Myocyte (in vitro differentiated cells): ENCODE results near the gene KRTAP10-5. TPM values are rescaled to one million over a fixed set of nuclear protein-coding genes. Genes with fewer than 3 reads are reported as not detected.
A peak's percentile ranks its signal among the peaks of the same experiment; 100 is the strongest.
"Not testable (repeated sequence)": the region's sequence is repeated elsewhere in the genome, so short reads cannot be mapped to it uniquely, and the experiment has no call there.

ENCODE experiments used
- DNase-seq: peaks from one replicate; pipeline ENCODE4 v3.0.0-alpha.2; 2012; ENCODE audit warnings: low read depth
- total RNA-seq: library from RNA; depleted of rRNA; stranded (reverse); fragments of >200 nt; gene quantifications from 2 replicates; pipeline ENCODE4 v1.2.3, GENCODE V29; 2014

The KRTAP10-5 gene
- total RNA-seq, 1 donor from 2014 or later = not detected

DNA sequence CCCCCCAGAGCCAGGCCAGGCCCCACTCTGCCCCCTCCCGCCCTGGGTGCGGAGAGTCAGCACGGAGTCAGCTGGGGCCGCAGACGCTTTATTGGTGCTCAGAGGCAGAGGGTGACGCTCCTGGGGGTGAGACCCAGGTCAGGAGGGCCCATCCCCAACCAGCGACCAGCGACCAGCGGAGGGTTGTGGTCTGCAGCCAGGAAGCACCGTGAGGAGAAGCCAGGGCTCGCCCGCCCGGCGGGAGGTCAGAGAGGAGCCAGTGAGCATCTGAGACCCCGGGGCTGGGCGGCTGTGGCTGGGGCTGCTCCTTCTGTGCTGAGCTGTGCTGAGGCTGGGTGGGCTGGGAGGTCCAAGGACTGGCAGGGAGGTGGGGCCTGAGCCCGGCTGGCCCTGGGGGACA lies 30.1 kb downstream of the KRTAP10-5 start:
- DNase-seq = not testable (repeated sequence)

DNA sequence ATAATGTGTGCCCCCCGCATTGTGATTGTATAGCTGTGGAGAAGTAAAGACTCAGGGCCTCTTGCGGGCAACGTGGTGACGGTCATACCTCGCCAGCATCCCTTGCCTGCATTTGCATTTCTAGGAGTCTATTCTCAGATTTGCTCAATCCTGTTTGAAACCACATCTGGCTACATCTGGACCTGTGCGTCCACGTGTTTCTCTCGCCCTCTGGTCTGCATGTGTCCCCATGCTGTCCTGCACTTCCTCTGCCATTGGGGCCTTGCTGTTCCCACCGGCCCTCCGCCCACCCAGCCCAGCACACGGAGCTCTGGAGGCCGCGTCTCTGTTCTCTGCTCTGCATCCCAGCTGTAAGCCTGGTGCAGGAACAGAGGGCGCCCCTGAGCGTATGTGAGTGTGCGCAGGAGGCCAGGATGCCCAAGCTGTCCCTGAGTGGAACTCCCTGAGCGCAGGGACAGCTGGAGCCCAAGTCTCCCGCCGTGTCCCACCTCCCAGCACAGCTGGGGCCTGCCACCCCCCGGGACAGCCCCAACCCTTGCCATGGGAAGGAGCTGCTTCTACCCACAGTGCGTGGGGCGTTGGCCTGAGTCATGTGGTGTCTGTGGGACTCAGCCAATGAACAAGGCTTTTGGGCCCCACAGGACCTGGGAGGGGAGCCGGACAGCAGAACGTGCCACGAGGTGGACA lies 30.7 kb downstream of the KRTAP10-5 start:
- DNase-seq = peak; percentile 2

DNA sequence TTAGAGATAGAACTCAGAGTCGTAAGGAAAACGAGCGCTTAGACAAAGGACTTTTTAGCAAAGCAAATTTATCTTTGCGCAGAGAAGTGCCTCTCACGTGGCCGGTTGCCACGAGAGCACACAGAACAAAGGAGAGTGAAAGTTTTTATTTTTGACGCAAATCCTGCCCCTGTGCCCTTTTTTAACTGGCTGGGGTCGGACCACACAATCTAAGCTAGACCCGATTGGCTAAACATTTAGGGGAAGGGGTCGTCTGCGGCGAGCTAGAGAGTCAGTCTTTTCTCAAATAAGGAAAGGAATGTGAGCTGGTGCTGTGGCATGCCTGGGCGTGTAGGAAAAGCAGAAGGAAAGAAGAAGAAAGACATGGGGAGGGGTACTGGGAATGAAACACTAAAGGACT lies 31.5 kb downstream of the KRTAP10-5 start:
- no peak for DNase-seq

DNA sequence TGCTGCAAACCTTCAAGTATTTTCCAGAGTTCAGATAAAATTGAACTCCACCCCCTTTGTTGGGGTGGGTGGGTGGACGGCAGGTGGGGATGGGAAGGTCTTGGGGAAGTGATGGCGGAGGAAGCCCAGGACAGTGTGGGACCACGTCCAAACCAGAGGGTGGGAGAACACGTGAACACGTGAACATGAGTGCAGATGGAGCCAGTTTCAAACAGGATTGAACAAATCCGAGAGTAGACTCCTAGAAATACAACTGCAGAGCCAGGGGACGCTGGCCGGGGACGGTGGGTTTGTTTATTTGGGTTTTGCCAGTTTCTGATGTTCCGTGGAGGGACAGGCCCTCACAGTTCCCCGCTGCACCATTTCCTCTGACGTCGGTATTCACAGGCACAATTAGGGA lies 32.0 kb downstream of the KRTAP10-5 start:
- DNase-seq = no peak

DNA sequence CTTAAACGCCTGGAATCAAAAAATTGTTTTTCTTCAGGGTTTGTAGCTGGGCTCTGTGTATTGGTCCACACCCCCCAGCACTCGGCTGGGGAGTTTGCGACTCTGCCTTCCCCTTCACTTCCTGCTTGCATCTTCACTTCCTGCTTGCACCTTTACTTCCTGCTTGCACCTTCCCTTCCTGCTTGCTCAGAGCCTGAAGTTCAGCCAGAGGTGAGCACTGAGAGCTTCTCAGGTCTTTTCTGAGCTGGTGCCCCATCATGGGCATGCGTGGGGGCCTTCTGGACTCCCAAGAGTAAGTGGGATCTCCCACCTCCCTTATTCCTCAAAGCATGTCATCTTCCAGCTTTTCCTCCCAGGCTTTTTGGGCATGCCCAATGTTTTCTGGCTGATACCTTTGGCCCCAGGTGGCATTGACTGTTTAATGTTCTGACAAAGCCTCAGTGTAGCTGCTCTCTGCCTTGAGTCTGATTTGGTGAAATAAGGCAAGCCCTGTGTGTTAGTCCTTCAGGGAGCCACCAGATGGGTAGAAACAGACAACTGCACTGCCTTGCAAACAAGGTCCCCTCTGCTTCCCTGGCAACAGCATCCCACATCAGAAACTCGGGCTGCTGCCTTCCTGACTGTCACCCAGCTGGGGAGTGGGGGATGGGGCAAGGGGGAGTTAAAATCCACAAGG lies 32.6 kb downstream of the KRTAP10-5 start:
- no peak for DNase-seq

DNA sequence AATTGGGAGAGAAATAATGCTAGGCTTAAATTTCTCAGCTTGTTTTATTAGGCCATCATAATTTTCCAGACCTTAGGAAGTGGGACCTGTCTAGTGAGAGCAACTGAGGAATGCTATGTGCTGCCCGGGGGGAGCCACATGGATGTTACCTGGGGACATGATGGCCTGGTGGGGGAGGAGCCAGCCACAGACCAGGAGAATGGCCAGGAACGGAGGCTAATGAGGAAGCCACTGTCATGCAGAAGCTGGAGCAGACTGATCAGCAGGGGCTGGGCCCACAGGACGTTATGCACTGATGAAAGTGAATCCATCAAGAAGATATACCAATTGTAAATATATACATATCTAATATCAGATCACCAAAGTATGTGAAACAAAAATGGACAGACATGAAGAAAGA lies 35.8 kb downstream of the KRTAP10-5 start:
- no peak for DNase-seq

DNA sequence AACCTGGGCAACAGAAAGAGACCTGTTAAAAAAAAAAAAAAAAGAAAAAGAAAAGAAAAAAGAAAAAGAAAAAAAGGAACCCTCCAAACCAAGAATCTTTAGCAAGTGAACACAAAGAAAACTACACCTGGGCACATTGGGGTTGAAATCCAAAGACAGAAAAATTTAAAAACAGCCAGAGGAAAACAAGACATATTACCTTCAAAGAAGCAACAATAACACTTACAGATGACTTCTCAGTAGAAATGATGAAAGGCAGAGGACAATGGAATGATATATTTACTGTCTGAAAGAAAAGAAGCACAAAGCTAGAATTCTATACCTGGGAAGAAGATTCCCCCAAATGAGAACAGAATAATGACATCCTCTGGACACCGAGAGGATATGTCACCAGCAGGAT lies 37.7 kb downstream of the KRTAP10-5 start:
- no peak for DNase-seq

DNA sequence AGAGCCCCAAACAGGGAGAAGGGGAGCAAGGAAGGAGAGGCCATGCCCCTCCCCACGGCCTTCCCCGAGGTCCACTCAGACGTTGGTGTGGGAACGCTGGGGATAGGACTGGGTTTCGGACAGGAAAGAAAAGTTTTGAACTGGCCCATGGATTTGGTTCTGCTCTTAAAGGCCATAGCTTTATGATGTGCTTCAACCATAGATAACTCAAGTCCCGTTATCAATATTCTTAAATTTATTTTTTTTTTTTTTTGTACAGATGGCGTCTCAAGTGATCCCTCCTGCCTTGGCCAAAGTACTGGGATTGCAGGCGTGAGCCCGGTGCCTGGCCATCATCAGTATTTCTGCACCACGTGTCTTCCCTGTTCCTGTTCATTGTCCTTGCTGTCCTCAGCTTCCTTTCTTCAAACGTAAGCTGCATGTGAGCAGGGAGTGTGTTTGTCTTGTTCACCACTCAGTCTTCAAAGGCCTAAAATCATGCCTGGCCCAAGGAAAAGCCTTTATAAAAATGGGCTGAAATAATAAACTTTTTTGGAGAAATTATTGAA lies 39.6 kb downstream of the KRTAP10-5 start:
- DNase-seq = no peak

DNA sequence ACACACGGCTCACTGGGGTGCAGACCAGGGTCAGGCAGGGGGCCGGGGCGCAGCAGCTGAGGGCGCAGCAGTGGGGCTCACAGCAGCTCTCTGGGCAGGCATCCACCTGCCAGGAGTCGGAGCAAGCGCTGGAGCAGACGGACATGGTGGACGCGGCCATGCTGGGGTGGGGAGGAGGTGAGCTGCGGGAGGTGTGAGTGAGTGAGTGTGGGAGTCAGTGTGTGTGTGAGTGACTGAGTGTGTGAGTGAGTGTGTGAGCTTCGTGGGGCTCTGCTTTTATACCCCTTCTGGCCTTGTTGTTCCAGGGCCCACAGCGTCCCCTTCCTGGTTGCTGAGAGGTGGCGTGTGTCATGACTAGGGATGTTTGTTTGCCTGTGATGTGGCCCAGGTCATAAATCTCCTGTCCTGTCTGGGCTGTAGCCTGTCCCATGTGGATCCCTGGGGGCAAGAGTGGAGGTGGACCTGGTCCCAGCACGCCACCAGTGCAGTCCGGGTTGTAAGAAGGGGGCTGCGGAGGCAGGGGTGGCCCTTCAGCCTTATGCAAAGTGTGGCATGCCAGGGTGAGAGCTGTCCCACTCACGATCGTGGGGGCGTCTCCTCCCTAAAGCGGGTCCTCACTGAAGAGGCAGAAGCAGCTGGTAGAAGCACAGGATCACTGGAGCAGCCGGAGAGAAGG lies 40.3 kb downstream of the KRTAP10-5 start, which contains the start of gene KRTAP10-1:
TSS of gene KRTAP10-1 (minus strand) at position 205 of the 676 bp plus-strand sequence. CDS start at position 160, 45 bp downstream.
- DNase-seq = no peak

DNA sequence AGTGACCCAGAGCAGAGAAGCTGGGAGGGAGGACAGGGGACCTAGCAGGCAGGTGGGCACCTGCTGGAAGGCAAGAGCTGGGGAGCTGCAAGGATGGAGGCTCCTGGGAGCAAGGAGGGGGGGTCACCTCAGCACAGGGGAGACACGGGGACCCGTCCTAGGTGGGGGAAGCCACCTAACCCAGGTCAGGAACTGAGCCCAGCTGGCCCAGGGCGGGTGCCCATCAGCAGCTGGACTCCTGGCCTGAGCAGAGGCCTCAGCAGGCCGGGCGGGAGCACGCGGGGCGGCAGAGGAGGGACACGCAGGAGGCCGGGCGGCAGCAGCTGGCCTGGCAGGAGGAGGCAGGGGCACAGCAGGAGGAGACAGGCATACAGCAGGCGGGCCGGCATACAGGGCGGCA lies 41.4 kb downstream of the KRTAP10-5 start:
- DNase-seq = no peak

DNA sequence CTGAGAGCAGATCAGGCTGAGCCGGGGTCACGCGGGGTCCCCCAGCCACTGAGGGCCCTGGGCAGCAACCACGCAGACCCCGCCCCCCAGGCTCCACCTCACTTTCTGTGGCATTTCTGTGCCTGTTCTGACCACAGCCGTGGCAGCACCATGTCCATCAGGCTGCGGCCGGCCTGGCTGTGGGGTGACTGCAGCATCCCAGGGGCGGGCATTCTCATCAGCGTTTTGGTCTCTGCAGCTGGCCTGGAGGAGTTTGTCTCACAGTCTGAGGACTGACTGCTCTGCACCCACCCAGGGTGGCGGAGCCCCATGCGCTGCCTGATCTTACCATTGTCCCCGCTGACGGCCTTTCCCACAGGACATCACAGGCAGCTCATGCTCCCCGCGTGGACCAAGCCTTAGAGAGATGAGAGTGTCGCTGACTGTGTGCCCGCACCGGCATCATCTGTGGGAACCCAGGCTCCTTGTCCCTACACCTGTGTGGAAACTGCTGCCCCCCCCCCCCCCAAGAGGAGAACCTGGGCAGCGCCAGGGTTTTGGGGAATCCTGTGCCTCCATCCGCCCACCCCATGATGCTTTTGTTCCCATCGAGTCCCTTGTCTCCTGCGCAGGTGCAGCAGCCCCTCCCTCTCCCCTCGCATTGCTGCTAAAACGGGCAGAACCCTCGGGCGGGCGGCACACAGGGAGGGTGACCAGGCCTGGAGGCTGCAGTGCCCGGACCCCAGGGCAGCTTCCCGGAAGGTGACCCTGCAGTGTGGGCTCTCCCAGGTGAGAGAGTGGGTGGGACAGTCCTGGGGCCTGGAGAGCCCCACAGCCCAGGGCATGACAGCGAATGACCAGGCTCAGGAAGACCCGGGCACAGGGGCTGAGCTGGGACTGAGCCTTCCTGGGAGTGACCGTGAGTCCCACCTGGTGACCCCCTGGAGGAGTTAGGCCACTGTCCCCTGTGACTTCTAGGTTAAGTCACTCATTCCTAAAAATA lies 42.2 kb downstream of the KRTAP10-5 start:
- DNase-seq = no peak

DNA sequence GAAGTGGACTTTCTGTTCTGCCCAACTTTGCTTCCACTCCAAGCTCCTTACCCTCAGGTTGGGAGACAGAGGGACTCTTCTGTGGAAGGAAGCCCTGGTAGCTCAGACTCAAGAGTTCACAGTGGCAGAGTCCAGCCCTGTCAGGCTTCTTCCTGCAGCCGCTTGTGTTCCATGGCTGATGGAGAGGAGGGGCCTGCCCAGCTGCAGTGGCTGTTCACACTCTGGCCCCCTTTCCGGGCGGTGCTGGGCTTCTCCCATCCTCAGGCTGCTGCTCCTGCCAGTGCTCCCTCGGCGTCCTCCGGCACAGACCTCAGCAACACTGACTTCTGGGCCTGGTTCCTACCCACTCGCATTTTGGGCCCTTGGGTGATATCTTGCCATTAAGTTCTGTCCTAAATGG lies 44.4 kb downstream of the KRTAP10-5 start:
- no peak for DNase-seq

DNA sequence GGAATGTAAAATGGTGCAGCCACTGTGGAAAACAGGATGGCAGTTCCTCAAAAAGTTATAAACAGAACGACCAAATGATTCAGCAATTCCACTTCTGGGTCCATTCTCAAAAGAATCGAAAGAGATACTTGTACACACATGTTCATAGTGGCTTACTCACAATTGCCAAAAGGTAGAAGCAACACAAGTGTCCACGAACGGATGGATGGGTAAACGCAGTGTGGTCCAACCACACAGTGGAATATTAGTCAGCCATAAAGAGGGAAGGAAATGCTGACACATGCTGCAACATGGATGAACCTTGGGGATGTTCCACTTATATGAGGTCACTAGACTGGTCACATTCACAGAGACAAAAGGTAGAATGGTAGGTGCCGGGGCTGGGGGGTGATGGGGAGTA lies 45.7 kb downstream of the KRTAP10-5 start:
- DNase-seq = no peak

DNA sequence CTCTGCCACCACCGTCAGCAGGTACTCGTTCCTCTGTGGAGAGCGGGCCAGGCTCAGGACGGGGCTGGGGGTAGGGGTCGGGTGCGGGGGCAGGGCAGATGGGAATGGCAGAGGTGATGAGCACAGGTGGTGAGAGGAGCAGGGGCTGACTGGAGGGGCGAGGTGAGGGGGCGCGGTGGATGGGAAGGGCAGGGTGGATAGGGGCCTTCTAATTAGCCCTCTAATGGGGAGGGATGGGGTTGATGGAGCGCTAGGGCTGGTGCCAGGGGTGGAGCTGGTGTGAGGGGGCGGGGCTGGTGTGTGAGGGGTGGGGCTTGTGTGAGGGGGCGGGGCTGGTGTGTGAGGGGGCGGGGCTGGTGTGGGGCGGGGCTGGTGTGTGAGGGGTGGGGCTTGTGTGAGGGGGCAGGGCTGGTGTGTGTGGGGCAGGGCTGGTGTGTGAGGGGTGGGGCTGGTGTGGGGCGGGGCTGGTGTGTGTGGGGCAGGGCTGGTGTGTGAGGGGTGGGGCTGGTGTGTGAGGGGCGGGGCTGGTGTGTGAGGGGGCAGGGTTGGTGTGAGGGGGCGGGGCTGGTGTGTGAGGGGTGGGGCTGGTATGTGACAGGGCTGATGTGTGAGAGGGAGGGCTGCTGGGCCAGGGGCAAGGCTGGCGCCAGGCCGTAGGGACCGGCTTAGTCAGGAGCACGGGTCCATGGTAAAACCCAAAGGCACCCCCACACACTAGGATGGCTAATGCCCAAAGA lies 46.3 kb downstream of the KRTAP10-5 start:
- DNase-seq = no peak

DNA sequence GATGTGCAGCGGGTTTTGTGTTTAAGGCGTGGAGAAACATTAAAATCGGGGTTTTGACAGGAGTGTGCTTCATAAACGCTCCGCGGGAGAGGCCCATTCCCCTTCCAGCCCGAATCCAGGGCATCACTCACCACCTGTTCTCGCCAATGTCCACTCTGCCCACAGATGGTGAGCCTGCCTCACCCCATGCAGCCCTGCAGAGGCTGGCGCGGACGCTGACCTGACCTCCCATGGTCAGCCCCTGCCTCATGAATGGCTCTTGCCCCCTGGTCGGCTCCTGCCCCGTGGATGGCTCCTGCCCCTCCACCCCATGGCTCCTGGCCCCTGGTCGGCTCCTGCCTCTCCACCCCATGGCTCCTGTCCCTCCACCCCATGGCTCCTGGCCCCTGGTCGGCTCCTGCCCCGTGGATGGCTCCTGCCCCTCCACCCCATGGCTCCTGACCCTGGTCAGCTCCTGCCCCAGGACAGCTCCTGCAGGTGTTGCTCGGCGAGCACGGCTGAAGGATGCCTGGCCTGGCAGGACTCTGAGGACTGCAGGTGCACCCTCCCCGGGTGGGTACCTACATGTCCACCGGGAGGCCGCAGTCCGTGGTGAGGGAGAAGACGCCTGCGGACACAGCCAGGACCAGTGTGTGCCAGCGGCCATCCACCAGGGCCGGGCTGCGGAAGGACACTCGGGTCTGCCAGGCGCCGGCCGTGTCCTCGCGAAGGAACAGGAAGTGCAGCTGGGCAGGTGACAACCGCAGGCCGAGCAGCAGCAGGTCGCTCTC lies 47.1 kb downstream of the KRTAP10-5 start:
- no peak for DNase-seq

DNA sequence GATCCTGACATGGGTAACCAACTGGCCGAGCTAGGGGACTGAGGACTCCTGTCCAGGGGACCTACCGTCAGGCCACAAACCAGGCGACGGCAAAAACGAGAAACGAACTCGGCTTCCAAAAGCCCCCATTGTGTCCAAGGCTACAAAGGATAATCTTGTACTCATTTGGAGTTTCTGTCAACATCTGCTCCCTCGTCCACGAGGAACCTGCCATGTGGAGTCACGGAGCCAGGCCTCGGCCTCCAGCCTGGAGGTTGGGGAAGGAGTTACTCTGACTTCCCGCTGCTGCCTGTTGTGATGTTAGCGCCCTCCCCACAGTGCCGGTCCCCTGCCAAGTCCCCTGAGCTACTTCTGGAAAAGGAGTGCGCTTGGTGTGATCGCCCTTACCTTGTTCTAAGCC lies 47.7 kb downstream of the KRTAP10-5 start:
- DNase-seq = no peak

DNA sequence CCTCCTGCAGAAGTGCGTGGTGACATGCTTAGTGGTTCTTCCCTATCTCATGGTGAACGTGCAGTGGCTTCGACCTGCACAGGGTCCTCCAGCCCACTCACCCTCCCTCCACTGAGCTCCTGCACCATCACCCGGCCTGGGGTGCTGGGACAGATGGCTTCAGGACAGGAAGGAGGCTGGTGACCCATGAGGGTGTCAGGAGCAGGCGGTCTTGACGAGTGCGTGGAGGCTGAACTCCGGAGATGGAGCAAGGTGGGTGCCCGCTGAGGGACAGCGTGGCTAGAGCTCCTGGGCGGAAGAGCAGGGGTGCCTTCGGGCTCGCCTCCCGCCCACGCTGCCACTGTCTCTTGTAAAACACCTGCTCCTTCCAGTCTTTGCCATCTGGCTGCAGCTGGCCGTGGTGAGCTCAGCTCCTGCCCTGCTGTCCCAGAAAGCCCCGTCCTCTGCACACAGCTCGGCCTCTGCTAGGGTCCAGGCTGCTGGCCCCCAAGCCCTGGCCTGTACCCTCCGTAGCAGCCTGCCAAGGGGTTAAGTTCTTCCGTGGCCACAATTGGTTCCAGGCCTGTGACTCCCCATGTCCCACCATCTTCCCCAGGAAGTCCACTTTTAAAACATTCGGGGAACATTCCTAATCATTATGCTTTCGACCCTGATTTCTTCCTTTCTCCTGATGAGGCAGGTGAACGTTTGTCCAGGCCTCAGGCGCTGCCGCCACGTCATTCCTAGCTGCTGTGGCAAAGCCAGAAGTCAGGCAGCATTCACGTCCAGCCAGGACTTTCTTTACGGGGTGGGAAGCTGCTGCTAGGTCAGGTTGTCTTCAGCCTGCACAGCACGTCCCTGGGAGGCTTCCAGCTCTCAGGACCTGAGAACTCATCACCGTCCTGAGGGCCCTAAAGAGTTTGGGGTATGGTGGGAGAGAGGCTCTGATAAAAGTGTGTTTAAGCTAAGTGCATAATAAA lies 48.5 kb downstream of the KRTAP10-5 start:
- no peak for DNase-seq

DNA sequence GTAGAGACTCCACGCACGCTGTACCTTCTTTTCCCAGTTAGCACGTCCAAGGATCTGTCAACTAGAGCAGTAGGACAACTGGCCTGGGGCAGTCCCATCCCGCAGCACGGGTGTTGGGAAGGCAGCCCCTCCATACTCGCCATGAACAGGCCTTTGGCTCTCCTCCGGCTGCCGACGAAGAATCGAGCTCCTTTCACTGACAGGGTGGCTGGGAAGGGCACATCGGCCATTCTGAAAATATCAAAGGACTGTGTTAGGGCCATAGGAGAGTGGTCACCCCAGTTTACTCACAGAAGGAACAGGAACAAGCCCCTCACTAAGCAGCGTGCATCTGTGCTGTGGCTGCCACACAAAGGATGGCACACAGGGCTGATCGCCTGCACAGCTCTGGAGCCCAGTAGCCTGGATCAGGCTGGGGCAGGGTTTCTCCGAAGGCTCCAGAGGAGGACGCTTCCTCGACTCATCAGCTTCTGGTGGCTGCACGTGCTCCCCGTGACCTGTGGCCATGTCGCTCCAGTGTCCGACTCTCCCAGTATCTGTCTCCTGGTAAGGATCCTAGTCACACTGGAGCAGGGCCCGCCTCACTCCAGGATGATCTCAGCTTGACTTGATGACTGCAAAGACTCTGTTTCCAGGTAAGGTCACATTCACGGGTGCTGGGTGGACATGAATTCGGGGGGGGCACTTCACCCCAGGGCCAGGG lies 49.4 kb downstream of the KRTAP10-5 start:
- no peak for DNase-seq
